ENCODE data around the gene RASSF8.

- TF ChIP-seq CTCF (IDR thresholded peaks at IDR 0.05) (no peak), EZH2phosphoT487 (IDR thresholded peaks at IDR 0.05) (no peak)
Observed at GRCh38 chr12:25988505-25988904, 30.0 kb downstream of the RASSF8 start.
